Raji (cell line): Measurements from ENCODE around the gene STXBP4.

Source experiments
- POLR2A ChIP-seq: IDR thresholded peaks from 2 replicates; pipeline ENCODE4 v1.6.1; 2011; ENCODE audit warnings: low read depth, low read length, control low read depth; ENCODE audit not compliant: insufficient read depth

STXBP4 gene

GRCh38 chr17:55121268-55121667 is 152.7 kb downstream of the STXBP4 start:
- no peak for TF ChIP-seq POLR2A

- TF ChIP-seq POLR2A: no peak
These were observed 153.5 kb downstream of the STXBP4 start for GRCh38 chr17:55122114-55122513.

- no peak for TF ChIP-seq POLR2A
These were observed 156.3 kb downstream of the STXBP4 start for GRCh38 chr17:55124730-55125360.

- no peak for TF ChIP-seq POLR2A
These were observed 165.0 kb downstream of the STXBP4 start for GRCh38 chr17:55133583-55133982.

- TF ChIP-seq POLR2A: no peak
These were observed 166.1 kb downstream of the STXBP4 start for GRCh38 chr17:55134486-55135157.

- no peak for TF ChIP-seq POLR2A
These were observed 172.2 kb downstream of the STXBP4 start for GRCh38 chr17:55140809-55141208.

GRCh38 chr17:55144518-55144917 is 176.0 kb downstream of the STXBP4 start:
- TF ChIP-seq POLR2A: no peak

- no peak for TF ChIP-seq POLR2A
These were observed 180.9 kb downstream of the STXBP4 start for GRCh38 chr17:55149485-55149884.

- no peak for TF ChIP-seq POLR2A
These were observed 183.7 kb downstream of the STXBP4 start for GRCh38 chr17:55152236-55152635.

- no peak for TF ChIP-seq POLR2A
These were observed 185.5 kb downstream of the STXBP4 start for GRCh38 chr17:55154101-55154500.

- no peak for TF ChIP-seq POLR2A
These were observed 187.4 kb downstream of the STXBP4 start for GRCh38 chr17:55155856-55156560.

GRCh38 chr17:55157165-55157564 is 188.6 kb downstream of the STXBP4 start:
- TF ChIP-seq POLR2A: no peak

GRCh38 chr17:55158439-55158838 is 189.9 kb downstream of the STXBP4 start:
- no peak for TF ChIP-seq POLR2A

- no peak for TF ChIP-seq POLR2A
These were observed 190.7 kb downstream of the STXBP4 start for GRCh38 chr17:55159251-55159650.

GRCh38 chr17:55160501-55160900 is 191.9 kb downstream of the STXBP4 start:
- no peak for TF ChIP-seq POLR2A

- TF ChIP-seq POLR2A: no peak
These were observed 193.5 kb downstream of the STXBP4 start for GRCh38 chr17:55161935-55162555.
